Choroid plexus epithelial cell (primary cell): ENCODE results near the gene GNAQ.
A peak's percentile ranks its signal among the peaks of the same experiment; 100 is the strongest.

ENCODE experiments used
- DNase-seq: peaks from one replicate; pipeline ENCODE4 v3.0.0-alpha.2; 2010; ENCODE audit warnings: low read depth
- H3K4me3 ChIP-seq: 2 replicates; pipeline ENCODE4 v1.5.1; 2011; ENCODE audit warnings: low read depth, mild to moderate bottlenecking, control low read depth, low read length, moderate library complexity
- CTCF ChIP-seq: conservative IDR thresholded peaks from 2 replicates; pipeline ENCODE4 v1.5.1; 2011; ENCODE audit warnings: low read depth, mild to moderate bottlenecking, control low read depth, inconsistent platforms, low read length, moderate library complexity

Gene GNAQ

GRCh38 chr9:77827104-77827784 lies 204.4 kb downstream of the GNAQ start:
- no peak overlapping the region for H3K4me3 ChIP-seq
- no peak for DNase-seq
- no peak for TF ChIP-seq CTCF

DNA sequence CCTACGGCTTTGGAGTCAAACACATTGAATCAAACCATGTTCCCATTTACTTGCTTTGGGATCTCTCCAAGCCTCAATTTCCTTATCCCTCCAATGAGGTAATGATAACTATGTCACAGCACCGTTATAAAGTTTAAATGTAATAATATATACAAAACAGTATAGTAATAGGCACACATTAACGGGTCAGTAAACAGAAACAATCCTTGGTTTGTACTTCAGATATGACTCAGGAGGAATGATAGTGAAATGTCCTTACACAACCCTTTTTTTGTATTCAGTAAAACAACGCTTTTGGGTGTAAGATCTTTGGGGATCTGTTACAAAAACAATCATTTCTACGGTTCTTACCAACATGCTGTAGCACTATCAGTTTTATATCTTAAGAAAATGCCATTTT lies 205.0 kb downstream of the GNAQ start:
- DNase-seq, result peak; percentile 40
- TF ChIP-seq CTCF, result no peak
- H3K4me3 ChIP-seq, result no peak overlapping the region

DNA sequence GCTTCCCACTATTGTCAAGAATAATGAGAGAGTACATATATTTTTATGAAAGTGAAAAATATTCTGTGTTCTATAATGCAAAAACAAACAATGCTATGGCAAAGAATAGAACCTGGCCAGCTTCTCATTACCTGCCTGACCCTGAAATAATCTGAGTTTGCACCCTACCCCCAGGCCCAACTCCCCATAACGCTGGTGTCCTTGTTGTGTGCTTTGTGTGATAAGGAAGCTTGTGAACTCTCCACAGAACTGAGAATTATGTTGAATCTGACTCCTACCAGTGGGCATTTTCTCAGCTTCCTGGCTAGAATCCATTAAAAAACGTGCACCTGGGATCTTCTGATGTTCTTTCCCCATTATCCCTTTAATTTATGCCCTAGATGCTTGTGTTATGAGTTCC lies 205.5 kb downstream of the GNAQ start:
- TF ChIP-seq CTCF, result no peak
- H3K4me3 ChIP-seq, result no peak overlapping the region
- DNase-seq, result no peak

GRCh38 chr9:77825361-77825760 lies 206.2 kb downstream of the GNAQ start:
- H3K4me3 ChIP-seq, result no peak overlapping the region
- DNase-seq, result no peak
- no peak for TF ChIP-seq CTCF

DNA sequence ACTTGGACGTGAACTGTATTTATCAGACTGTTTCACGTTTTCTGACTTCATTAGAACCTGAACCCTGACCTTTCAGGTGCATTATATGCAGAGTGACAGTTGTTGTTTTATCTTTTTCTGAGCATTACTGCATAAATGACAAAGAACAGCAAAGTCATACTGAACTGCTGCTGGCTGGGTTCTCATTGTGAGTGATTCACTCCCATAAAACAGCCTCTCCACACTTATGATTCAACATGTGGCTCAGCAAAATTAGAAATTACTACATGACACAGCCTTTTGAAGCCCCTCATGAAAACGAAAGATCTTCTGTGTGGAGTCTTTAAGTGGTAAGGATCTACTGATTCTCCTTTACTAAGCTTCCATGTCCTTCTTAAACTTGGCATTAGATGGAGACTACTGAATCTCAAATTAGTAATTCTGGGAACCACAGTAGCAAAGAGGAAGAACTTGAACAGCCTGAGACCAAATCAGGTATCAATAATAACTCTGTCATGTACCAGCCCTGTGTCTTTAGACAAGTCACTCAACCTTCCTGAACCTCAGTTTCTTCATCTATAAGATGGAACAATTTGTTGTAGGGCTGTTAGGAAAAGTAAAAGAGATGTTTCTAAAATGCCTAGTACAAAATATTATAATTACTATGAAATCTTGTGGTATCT lies 211.2 kb downstream of the GNAQ start:
- H3K4me3 ChIP-seq, result no peak overlapping the region
- peak; percentile 60 for DNase-seq
- no peak for TF ChIP-seq CTCF

GRCh38 chr9:77819657-77820056 lies 212.0 kb downstream of the GNAQ start:
- TF ChIP-seq CTCF, result no peak
- DNase-seq, result peak; percentile 65
- H3K4me3 ChIP-seq, result no peak overlapping the region

DNA sequence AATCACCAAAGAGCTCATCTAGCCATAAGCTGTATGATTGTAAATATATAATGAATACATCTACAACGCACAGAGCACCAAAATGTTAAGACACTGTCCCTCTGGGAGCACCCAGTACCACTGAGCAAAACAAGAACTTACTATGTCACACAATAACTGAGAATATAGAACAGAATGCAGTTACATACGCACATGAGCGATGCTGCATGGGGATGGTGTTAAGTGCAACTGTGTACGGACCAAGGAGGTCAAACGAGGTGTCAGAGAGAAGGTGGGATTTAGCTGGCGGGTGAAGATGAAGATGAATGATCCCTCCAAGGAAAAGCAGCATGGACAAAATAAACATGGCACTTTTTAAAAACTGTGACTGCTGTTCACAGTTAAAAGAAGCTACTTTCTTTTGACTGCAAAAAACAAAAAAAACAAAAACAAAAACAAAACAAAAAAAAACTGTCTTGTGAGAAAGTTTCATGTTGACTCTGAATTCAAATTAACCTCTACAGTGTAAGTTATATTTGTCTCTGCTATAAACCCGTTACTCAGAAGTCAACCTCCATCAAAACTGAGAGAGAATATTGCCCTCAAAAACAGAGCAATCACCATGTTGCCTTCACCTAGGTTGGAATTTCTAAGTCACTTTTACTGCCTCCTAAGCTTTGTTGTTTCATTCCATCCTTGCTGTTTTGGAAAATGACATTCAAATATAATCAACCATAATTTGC lies 213.9 kb downstream of the GNAQ start:
- no peak overlapping the region for H3K4me3 ChIP-seq
- no peak for TF ChIP-seq CTCF
- no peak for DNase-seq
